Islet of Langerhans (tissue), 1 donor: Measurements from ENCODE around the gene PLCG1.

Experiments used
- FAIRE-seq: peaks from one replicate; lab custom pipeline; 2011; peaks lifted over from hg19 to GRCh38; lab: Jason Lieb, UNC

The PLCG1 gene

DNA sequence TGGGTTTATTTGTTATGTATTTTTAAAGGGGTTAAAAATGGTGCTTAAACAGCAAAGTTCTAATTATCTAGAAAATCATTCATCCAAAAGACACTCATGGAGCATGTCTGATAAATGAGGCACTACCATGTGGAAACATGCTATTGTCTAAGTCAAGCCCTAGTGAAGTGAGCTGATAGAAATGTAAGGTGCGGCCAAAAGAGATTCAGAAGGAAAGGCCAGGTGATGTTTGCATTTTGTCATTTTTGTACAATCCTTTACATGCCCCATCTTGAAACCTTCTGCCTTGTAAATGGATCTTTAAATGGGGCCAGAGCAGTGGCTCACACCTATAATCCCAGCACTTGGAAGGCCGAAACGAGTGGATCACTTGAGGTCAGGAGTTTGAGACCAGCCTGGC lies 77.3 kb downstream of the PLCG1 start:
- no peak for FAIRE-seq

DNA sequence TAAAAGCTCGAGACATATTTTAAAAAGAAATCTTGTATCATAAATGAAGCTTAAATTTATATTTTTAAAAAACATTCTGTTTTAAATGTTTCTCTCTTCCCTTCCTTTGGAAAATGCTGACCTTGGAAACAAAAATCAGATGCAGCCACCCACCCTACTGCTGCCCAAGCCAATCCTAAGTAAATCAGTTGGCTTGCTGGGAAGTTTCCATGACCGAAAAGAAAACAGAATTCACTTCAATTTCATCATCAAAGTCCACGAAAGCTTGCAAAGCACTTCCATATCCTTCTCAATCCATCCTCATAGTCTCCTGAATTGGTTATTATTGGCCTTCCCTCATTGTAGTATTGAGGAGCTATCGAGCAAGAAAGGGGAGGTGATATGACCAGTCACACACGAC lies 80.1 kb downstream of the PLCG1 start:
- no peak for FAIRE-seq

- FAIRE-seq = no peak
Measured at GRCh38 chr20:41218466-41218865, 81.1 kb downstream of the PLCG1 start.

- no peak for FAIRE-seq
Measured at GRCh38 chr20:41219824-41220223, 82.5 kb downstream of the PLCG1 start.

GRCh38 chr20:41221614-41222218 lies 84.4 kb downstream of the PLCG1 start:
- no peak for FAIRE-seq

GRCh38 chr20:41222296-41222695 lies 85.0 kb downstream of the PLCG1 start:
- FAIRE-seq = no peak

DNA sequence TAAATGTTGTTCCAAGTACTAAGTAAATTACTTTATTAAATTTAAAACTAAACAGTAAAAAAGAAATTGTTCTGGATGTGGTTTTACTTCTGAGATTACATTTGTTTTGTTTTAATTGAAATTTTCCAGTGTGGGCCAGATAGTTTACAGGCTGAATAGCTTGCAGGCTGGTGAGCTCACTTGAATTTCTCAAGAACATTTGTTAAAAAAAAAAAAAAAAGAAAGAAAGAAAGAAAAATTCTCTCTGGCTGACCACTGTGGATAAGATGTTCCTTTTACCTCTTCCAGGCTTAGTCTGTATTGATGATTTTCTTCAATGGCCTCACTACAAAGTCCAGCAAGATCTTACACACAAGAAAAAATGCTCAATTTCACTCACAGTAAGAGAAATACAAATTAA lies 85.4 kb downstream of the PLCG1 start:
- no peak for FAIRE-seq

- no peak for FAIRE-seq
Measured at GRCh38 chr20:41223112-41223511, 85.8 kb downstream of the PLCG1 start.

DNA sequence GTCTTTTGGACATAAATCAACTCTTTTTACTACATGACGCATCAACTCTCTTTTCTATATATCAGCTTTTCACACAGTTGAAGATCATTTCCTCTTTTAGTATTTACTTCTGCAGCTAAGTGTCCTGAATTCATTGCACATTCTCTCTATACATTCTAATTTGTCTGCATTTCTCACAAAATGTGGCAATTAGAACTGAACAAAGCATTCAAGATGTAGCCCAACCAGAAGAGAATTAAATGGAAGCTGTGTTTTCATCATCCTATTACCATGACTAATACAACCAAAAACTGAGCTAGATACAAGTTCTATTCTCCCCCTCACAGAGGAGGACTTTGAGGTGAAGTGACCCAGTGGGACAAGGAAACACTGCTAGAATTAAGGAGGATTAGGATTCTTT lies 86.9 kb downstream of the PLCG1 start:
- no peak for FAIRE-seq

- FAIRE-seq = no peak
Measured at GRCh38 chr20:41225091-41225490, 87.7 kb downstream of the PLCG1 start.

DNA sequence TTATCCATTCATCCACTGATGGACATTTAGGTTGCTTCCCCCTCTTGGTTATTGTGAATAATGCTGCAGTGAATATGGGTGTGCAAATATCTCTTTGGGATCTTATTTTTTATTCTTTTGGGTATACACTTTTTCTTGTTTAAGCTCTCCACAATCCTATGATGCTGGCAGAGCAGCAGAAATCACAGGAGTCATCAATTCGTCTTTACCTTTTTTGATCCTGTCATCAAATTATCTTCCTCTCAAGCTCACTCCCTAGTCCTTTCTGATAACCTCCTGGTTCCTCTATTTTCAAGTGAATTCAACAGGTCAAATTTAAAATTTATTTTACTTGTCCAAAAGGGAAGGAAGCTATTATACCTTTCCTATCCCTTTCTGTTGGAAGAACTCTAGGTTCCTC lies 89.1 kb downstream of the PLCG1 start:
- no peak for FAIRE-seq
